AG09319 (cell line): Measurements from ENCODE around the gene E4F1.

Experiments used
- DNase-seq: peaks from one replicate; pipeline ENCODE4 v3.0.0-alpha.2; 2010; ENCODE audit warnings: low read depth; ENCODE audit errors: extremely low read depth
- CTCF ChIP-seq: IDR thresholded peaks from 2 replicates; pipeline ENCODE4 v1.5.1; 2011; ENCODE audit warnings: low read depth, mild to moderate bottlenecking, inconsistent platforms, low read length, moderate library complexity

E4F1 gene

GRCh38 chr16:2229091-2229490, 5.7 kb downstream of the E4F1 start:
- TF ChIP-seq CTCF = no peak
- no peak for DNase-seq

GRCh38 chr16:2229632-2230250, 6.3 kb downstream of the E4F1 start:
- DNase-seq = no peak

GRCh38 chr16:2230376-2230775, 7.0 kb downstream of the E4F1 start:
- DNase-seq = no peak
- no peak for TF ChIP-seq CTCF

More at GRCh38 chr16:2229632-2230250, 6.3 kb downstream of the E4F1 start:
- TF ChIP-seq CTCF = no peak

GRCh38 chr16:2231016-2231931, 7.9 kb downstream of the E4F1 start:
- no peak for TF ChIP-seq CTCF
- no peak for DNase-seq

- no peak for TF ChIP-seq CTCF
- DNase-seq = no peak
Measured at GRCh38 chr16:2232094-2232990, 9.0 kb downstream of the E4F1 start.

- DNase-seq = no peak
- no peak for TF ChIP-seq CTCF
Measured at GRCh38 chr16:2233046-2233775, 9.8 kb downstream of the E4F1 start.
